ENCODE measurements around the gene CENPI. TPM values are rescaled to one million over a fixed set of nuclear protein-coding genes. Genes with fewer than 3 reads are reported as not detected.

The CENPI gene
- total RNA-seq, 2 experiments from 2014 or later, result 19.1 to 20.4 TPM

GRCh38 chrX:101081231-101081630 is 16.8 kb upstream of the CENPI start:
- H3K4me1 Mint-ChIP-seq (ENCODE audit: low read depth), result peaks cover 8% of the 10 kb centered on the region
- H3K27ac Mint-ChIP-seq, result no peak overlapping the region
- H3K9me3 Mint-ChIP-seq, result no peaks in the 10 kb centered on the region
- no peak for DNase-seq
- H3K4me3 Mint-ChIP-seq, result no peak overlapping the region
- CTCF ChIA-PET, result interaction anchor here (0.7 kb wide), 1 partner anchor 18 kb away, joined by 3 read pairs; no protein-coding TSS in a partner anchor
- intact Hi-C loops (cut with micrococcal nuclease), result no loop called here
- peaks cover 11% of the 10 kb centered on the region for H3K27me3 Mint-ChIP-seq (ENCODE audit: low read depth)
- H3K36me3 Mint-ChIP-seq (ENCODE audit: low read depth), result no peaks in the 10 kb centered on the region

GRCh38 chrX:101091817-101092216 is 6.2 kb upstream of the CENPI start:
- Mint-ChIP-seq H3K27me3 (ENCODE audit: low read depth) (no peaks in the 10 kb centered on the region), H3K4me3 (no peak overlapping the region), H3K27ac (no peak overlapping the region), H3K36me3 (ENCODE audit: low read depth) (no peaks in the 10 kb centered on the region), H3K9me3 (no peaks in the 10 kb centered on the region), H3K4me1 (ENCODE audit: low read depth) (peaks cover 2% of the 10 kb centered on the region)
- CTCF ChIA-PET, result no interaction called here
- intact Hi-C loops (cut with micrococcal nuclease), result no loop called here
- DNase-seq, result no peak

GRCh38 chrX:101108284-101108683 is 10.3 kb downstream of the CENPI start:
- CTCF ChIA-PET, result no interaction called here
- no peak for DNase-seq
- Mint-ChIP-seq H3K27me3 (ENCODE audit: low read depth) (no peaks in the 10 kb centered on the region), H3K27ac (no peak overlapping the region), H3K4me1 (ENCODE audit: low read depth) (no peaks in the 10 kb centered on the region), H3K9me3 (no peaks in the 10 kb centered on the region), H3K4me3 (no peak overlapping the region), H3K36me3 (ENCODE audit: low read depth) (peaks cover 17% of the 10 kb centered on the region)
- intact Hi-C loops (cut with micrococcal nuclease), result no loop called here

- Mint-ChIP-seq H3K9me3 (no peaks in the 10 kb centered on the region), H3K4me3 (no peak overlapping the region), H3K27me3 (ENCODE audit: low read depth) (no peaks in the 10 kb centered on the region), H3K36me3 (ENCODE audit: low read depth) (peaks cover 26% of the 10 kb centered on the region), H3K27ac (no peak overlapping the region), H3K4me1 (ENCODE audit: low read depth) (no peaks in the 10 kb centered on the region)
- CTCF ChIA-PET, result no interaction called here
- no peak for DNase-seq
- intact Hi-C loops (cut with micrococcal nuclease), result no loop called here
Measured at GRCh38 chrX:101117701-101118100, 19.7 kb downstream of the CENPI start.

GRCh38 chrX:101136235-101136634 is 38.2 kb downstream of the CENPI start:
- H3K4me3 Mint-ChIP-seq, result no peak overlapping the region
- DNase-seq, result no peak
- no peaks in the 10 kb centered on the region for H3K4me1 Mint-ChIP-seq (ENCODE audit: low read depth)
- no peak overlapping the region for H3K27ac Mint-ChIP-seq
- no peaks in the 10 kb centered on the region for H3K9me3 Mint-ChIP-seq
- H3K36me3 Mint-ChIP-seq (ENCODE audit: low read depth), result peaks cover 36% of the 10 kb centered on the region
- H3K27me3 Mint-ChIP-seq (ENCODE audit: low read depth), result no peaks in the 10 kb centered on the region
- intact Hi-C loops (cut with micrococcal nuclease), result no loop called here
- CTCF ChIA-PET, result no interaction called here

Other genes starting within 250 kb of the CENPI start
- gene NOX1, start 223.8 kb upstream of the CENPI start, total RNA-seq, result not detected
- gene XKRX, start 169.3 kb upstream of the CENPI start, total RNA-seq, result under 1 TPM; 0.64 to 0.72 TPM
- gene ARL13A, start 128.5 kb upstream of the CENPI start, total RNA-seq, result not detected
- 10 to 100 TPM; 20.2 to 22.2 TPM for gene TRMT2B, start 46.1 kb upstream of the CENPI start, total RNA-seq
- not detected for gene TMEM35A, start 19.3 kb upstream of the CENPI start, total RNA-seq
- gene DRP2, start 121.6 kb downstream of the CENPI start, total RNA-seq, result under 1 TPM; 0.41 to 0.47 TPM
- not detected for gene TAF7L, start 193.1 kb downstream of the CENPI start, total RNA-seq